ENCODE data around the gene STX18.

GRCh38 chr4:4533461-4534169 is 8.2 kb downstream of the STX18 start:
- no peak for TF ChIP-seq POLR2AphosphoS5 (IDR thresholded peaks at IDR 0.05; ENCODE audit: insufficient read depth, low read depth, low read length)
- TF ChIP-seq, protein P1, sequence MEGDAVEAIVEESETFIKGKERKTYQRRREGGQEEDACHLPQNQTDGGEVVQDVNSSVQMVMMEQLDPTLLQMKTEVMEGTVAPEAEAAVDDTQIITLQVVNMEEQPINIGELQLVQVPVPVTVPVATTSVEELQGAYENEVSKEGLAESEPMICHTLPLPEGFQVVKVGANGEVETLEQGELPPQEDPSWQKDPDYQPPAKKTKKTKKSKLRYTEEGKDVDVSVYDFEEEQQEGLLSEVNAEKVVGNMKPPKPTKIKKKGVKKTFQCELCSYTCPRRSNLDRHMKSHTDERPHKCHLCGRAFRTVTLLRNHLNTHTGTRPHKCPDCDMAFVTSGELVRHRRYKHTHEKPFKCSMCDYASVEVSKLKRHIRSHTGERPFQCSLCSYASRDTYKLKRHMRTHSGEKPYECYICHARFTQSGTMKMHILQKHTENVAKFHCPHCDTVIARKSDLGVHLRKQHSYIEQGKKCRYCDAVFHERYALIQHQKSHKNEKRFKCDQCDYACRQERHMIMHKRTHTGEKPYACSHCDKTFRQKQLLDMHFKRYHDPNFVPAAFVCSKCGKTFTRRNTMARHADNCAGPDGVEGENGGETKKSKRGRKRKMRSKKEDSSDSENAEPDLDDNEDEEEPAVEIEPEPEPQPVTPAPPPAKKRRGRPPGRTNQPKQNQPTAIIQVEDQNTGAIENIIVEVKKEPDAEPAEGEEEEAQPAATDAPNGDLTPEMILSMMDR (IDR thresholded peaks at IDR 0.05; ENCODE audit: extremely low read depth in 1 of 2, insufficient read depth in 1 of 2, low read depth in 1 of 2, low read length in 2 of 2) = no peak
